Left ventricle myocardium inferior (tissue), 1 donor: Measurements from ENCODE around the gene GDPD4. TPM values are rescaled to one million over a fixed set of nuclear protein-coding genes. Genes with fewer than 3 reads are reported as not detected.

Experiments
- DNase-seq: peaks from one replicate; pipeline ENCODE4 v3.0.0-alpha.2; 2020
- H3K27ac ChIP-seq: fragments of 200-600 bp; replicated peaks from 2 replicates; pipeline ENCODE4 v1.8.0; 2021
- H3K27me3 ChIP-seq: fragments of 200-600 bp; 2 replicates; pipeline ENCODE4 v1.8.0; 2021; ENCODE audit warnings: low read depth
- H3K36me3 ChIP-seq: fragments of 200-600 bp; 2 replicates; pipeline ENCODE4 v1.8.0; 2021
- H3K4me1 ChIP-seq: fragments of 200-600 bp; 2 replicates; pipeline ENCODE4 v1.8.0; 2021
- H3K4me3 ChIP-seq: fragments of 200-600 bp; 2 replicates; pipeline ENCODE4 v1.8.0; 2021; ENCODE audit warnings: mild to moderate bottlenecking, moderate library complexity
- H3K9me3 ChIP-seq: fragments of 200-600 bp; replicated peaks from 2 replicates; pipeline ENCODE4 v1.8.0; 2021
- CTCF ChIP-seq: fragments of 200-600 bp; IDR thresholded peaks from 2 replicates; pipeline ENCODE4 v1.8.0; 2021; ENCODE audit warnings: antibody characterized with exemption, mild to moderate bottlenecking, borderline replicate concordance
- intact Hi-C: fragments of 100-400 bp; cut with micrococcal nuclease; formaldehyde crosslinking; loops from one replicate; pipeline ENCODE4 v1.11.0; 2022
- total RNA-seq: library from RNA; stranded (reverse); fragmentation: NEBNext Ultra II Directional; extraction: Animal tissue kit (Norgen Biotek cat#: 25700); gene quantifications from one replicate; pipeline ENCODE4 v1.2.1, GENCODE V29; 2021
- donor health status: DM: no; HTN: yes; CAD: no; lungs with severe emphysema.

Gene GDPD4
- total RNA-seq, 1 donor from 2014 or later, result not detected

GRCh38 chr11:77230878-77231605 lies 70.4 kb downstream of the GDPD4 start:
- peaks cover 2% of the 10 kb centered on the region for H3K9me3 ChIP-seq
- TF ChIP-seq CTCF, result no peak
- intact Hi-C loops, result no loop called here

GRCh38 chr11:77223797-77224196 lies 77.7 kb downstream of the GDPD4 start:
- Histone ChIP-seq H3K9me3 (peaks cover 7% of the 10 kb centered on the region), H3K4me3 (no peak overlapping the region), H3K36me3 (no peaks in the 10 kb centered on the region), H3K27ac (no peak overlapping the region), H3K4me1 (no peaks in the 10 kb centered on the region), H3K27me3 (no peaks in the 10 kb centered on the region)
- intact Hi-C loops, result no loop called here
- no peak for DNase-seq
- TF ChIP-seq CTCF, result no peak

More at GRCh38 chr11:77230878-77231605, 70.4 kb downstream of the GDPD4 start:
- no peaks in the 10 kb centered on the region for H3K4me1 ChIP-seq
- H3K4me3 ChIP-seq, result no peak overlapping the region
- no peaks in the 10 kb centered on the region for H3K36me3 ChIP-seq
- H3K27me3 ChIP-seq, result peaks cover 13% of the 10 kb centered on the region
- no peak overlapping the region for H3K27ac ChIP-seq
- DNase-seq, result no peak

GRCh38 chr11:77217156-77217555 lies 84.3 kb downstream of the GDPD4 start:
- intact Hi-C loops, result no loop called here
- Histone ChIP-seq H3K4me3 (no peak overlapping the region), H3K27ac (no peak overlapping the region), H3K9me3 (peaks cover 10% of the 10 kb centered on the region), H3K36me3 (peaks cover 6% of the 10 kb centered on the region), H3K4me1 (no peaks in the 10 kb centered on the region), H3K27me3 (no peaks in the 10 kb centered on the region)
- no peak for TF ChIP-seq CTCF
- DNase-seq, result no peak

GRCh38 chr11:77215106-77215505 lies 86.4 kb downstream of the GDPD4 start:
- no peak for TF ChIP-seq CTCF
- peaks cover 6% of the 10 kb centered on the region for H3K36me3 ChIP-seq
- no peak for DNase-seq
- no peaks in the 10 kb centered on the region for H3K27me3 ChIP-seq
- peaks cover 10% of the 10 kb centered on the region for H3K9me3 ChIP-seq
- no peaks in the 10 kb centered on the region for H3K4me1 ChIP-seq
- intact Hi-C loops, result no loop called here
- H3K4me3 ChIP-seq, result no peak overlapping the region
- H3K27ac ChIP-seq, result no peak overlapping the region

- Histone ChIP-seq H3K4me3 (no peak overlapping the region), H3K27me3 (no peaks in the 10 kb centered on the region), H3K4me1 (no peaks in the 10 kb centered on the region), H3K27ac (no peak overlapping the region), H3K9me3 (peaks cover 10% of the 10 kb centered on the region), H3K36me3 (peaks cover 6% of the 10 kb centered on the region)
- intact Hi-C loops, result no loop called here
- TF ChIP-seq CTCF, result no peak
- DNase-seq, result no peak
Measured at GRCh38 chr11:77214557-77214956, 86.9 kb downstream of the GDPD4 start.
